ENCODE results near the gene COL24A1. TPM values are rescaled to one million over a fixed set of nuclear protein-coding genes. Genes with fewer than 3 reads are reported as not detected.

COL24A1 gene
- total RNA-seq, 1 experiment from 2014 or later, result 1.1 TPM

DNA sequence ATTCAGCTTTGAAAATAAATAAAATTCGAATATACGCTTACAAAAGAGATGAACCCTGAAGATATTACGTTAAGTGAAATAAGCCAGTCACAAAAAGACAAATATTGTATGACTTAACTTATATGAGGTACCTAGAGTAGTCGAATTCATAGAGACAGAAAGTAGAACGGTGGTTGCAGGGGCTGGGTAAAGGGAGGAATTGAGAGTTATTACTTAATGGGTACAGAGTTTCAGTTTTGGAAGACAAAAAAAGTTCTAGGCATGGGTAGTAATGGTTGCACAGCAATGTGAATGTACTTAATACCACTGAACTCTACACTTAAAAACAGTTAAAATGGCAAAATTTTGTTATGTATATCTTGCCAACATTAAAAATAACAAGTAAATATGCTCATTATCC lies 399.7 kb downstream of the COL24A1 start (continued):
- TF ChIP-seq, protein P1, sequence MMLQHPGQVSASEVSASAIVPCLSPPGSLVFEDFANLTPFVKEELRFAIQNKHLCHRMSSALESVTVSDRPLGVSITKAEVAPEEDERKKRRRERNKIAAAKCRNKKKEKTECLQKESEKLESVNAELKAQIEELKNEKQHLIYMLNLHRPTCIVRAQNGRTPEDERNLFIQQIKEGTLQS (CRISPR knock-in tag; conservative IDR thresholded peaks at IDR 0.05), result no peak

DNA sequence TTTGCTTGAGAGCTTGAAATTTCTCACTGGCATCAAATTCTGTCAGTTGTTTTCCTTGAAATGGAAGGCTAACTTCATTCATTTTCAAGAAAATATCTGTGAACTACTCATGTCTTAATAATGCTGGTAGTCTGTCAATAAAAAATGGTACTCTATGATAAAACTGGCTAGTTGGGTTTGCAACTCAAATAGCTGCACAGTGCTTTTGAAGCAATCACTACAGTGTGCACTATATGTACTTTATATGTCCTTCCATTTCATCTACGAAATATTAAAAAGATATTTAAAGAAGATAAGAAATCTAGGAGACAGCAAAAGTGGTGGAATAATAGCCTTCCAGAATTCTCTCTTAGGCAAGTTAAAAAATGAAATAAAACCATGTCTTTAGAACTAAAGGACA lies 408.5 kb downstream of the COL24A1 start:
- CTCF ChIA-PET, result no interaction called here
- TF ChIP-seq NR2C2 (CRISPR knock-in tag; IDR thresholded peaks at IDR 0.05), result no peak
- TF ChIP-seq, protein P2, sequence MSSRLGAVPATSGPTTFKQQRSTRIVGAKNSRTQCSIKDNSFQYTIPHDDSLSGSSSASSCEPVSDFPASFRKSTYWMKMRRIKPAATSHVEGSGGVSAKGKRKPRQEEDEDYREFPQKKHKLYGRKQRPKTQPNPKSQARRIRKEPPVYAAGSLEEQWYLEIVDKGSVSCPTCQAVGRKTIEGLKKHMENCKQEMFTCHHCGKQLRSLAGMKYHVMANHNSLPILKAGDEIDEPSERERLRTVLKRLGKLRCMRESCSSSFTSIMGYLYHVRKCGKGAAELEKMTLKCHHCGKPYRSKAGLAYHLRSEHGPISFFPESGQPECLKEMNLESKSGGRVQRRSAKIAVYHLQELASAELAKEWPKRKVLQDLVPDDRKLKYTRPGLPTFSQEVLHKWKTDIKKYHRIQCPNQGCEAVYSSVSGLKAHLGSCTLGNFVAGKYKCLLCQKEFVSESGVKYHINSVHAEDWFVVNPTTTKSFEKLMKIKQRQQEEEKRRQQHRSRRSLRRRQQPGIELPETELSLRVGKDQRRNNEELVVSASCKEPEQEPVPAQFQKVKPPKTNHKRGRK (CRISPR knock-in tag; IDR thresholded peaks at IDR 0.05; ENCODE audit: borderline replicate concordance), result no peak
- no peak for TF ChIP-seq SOX15 (CRISPR knock-in tag; IDR thresholded peaks at IDR 0.05)
- no peak for TF ChIP-seq ELF4 (CRISPR knock-in tag; IDR thresholded peaks at IDR 0.05; ENCODE audit: low read depth)
- TF ChIP-seq RORB (CRISPR knock-in tag; IDR thresholded peaks at IDR 0.05), result no peak
- TF ChIP-seq, protein P3, sequence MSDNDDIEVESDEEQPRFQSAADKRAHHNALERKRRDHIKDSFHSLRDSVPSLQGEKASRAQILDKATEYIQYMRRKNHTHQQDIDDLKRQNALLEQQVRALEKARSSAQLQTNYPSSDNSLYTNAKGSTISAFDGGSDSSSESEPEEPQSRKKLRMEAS (CRISPR knock-in tag; IDR thresholded peaks at IDR 0.05), result no peak
- TF ChIP-seq ZNF416 (CRISPR knock-in tag; IDR thresholded peaks at IDR 0.05), result no peak
- TF ChIP-seq ZNF121 (CRISPR knock-in tag; IDR thresholded peaks at IDR 0.05), result no peak
- no peak for TF ChIP-seq HMGA2 (CRISPR knock-in tag; IDR thresholded peaks at IDR 0.05)
- no peak for TF ChIP-seq ZNF396 (CRISPR knock-in tag; IDR thresholded peaks at IDR 0.05; ENCODE audit: borderline replicate concordance)
- no peak for TF ChIP-seq MXD4 (CRISPR knock-in tag; IDR thresholded peaks at IDR 0.05; ENCODE audit: borderline replicate concordance)
- no peak for TF ChIP-seq NR3C1 (CRISPR knock-in tag; conservative IDR thresholded peaks at IDR 0.05; ENCODE audit: low read depth)
- TF ChIP-seq, protein P4, sequence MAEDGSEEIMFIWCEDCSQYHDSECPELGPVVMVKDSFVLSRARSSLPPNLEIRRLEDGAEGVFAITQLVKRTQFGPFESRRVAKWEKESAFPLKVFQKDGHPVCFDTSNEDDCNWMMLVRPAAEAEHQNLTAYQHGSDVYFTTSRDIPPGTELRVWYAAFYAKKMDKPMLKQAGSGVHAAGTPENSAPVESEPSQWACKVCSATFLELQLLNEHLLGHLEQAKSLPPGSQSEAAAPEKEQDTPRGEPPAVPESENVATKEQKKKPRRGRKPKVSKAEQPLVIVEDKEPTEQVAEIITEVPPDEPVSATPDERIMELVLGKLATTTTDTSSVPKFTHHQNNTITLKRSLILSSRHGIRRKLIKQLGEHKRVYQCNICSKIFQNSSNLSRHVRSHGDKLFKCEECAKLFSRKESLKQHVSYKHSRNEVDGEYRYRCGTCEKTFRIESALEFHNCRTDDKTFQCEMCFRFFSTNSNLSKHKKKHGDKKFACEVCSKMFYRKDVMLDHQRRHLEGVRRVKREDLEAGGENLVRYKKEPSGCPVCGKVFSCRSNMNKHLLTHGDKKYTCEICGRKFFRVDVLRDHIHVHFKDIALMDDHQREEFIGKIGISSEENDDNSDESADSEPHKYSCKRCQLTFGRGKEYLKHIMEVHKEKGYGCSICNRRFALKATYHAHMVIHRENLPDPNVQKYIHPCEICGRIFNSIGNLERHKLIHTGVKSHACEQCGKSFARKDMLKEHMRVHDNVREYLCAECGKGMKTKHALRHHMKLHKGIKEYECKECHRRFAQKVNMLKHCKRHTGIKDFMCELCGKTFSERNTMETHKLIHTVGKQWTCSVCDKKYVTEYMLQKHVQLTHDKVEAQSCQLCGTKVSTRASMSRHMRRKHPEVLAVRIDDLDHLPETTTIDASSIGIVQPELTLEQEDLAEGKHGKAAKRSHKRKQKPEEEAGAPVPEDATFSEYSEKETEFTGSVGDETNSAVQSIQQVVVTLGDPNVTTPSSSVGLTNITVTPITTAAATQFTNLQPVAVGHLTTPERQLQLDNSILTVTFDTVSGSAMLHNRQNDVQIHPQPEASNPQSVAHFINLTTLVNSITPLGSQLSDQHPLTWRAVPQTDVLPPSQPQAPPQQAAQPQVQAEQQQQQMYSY (CRISPR knock-in tag; IDR thresholded peaks at IDR 0.05), result no peak
- TF ChIP-seq, protein P5, sequence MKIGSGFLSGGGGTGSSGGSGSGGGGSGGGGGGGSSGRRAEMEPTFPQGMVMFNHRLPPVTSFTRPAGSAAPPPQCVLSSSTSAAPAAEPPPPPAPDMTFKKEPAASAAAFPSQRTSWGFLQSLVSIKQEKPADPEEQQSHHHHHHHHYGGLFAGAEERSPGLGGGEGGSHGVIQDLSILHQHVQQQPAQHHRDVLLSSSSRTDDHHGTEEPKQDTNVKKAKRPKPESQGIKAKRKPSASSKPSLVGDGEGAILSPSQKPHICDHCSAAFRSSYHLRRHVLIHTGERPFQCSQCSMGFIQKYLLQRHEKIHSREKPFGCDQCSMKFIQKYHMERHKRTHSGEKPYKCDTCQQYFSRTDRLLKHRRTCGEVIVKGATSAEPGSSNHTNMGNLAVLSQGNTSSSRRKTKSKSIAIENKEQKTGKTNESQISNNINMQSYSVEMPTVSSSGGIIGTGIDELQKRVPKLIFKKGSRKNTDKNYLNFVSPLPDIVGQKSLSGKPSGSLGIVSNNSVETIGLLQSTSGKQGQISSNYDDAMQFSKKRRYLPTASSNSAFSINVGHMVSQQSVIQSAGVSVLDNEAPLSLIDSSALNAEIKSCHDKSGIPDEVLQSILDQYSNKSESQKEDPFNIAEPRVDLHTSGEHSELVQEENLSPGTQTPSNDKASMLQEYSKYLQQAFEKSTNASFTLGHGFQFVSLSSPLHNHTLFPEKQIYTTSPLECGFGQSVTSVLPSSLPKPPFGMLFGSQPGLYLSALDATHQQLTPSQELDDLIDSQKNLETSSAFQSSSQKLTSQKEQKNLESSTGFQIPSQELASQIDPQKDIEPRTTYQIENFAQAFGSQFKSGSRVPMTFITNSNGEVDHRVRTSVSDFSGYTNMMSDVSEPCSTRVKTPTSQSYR (CRISPR knock-in tag; IDR thresholded peaks at IDR 0.05), result no peak
- no peaks in the 10 kb centered on the region for H3K9me3 Mint-ChIP-seq
- H3K4me1 Mint-ChIP-seq, result no peaks in the 10 kb centered on the region
- no peak for DNase-seq (ENCODE audit: low spot score)
- POLR2A ChIA-PET, result no interaction called here
- H3K27me3 Mint-ChIP-seq (ENCODE audit: low read depth), result no peaks in the 10 kb centered on the region
- no peak overlapping the region for H3K4me3 Mint-ChIP-seq
- H3K27ac Mint-ChIP-seq, result no peak overlapping the region
- ATAC-seq, result no peak
- H3K36me3 Mint-ChIP-seq, result no peaks in the 10 kb centered on the region

DNA sequence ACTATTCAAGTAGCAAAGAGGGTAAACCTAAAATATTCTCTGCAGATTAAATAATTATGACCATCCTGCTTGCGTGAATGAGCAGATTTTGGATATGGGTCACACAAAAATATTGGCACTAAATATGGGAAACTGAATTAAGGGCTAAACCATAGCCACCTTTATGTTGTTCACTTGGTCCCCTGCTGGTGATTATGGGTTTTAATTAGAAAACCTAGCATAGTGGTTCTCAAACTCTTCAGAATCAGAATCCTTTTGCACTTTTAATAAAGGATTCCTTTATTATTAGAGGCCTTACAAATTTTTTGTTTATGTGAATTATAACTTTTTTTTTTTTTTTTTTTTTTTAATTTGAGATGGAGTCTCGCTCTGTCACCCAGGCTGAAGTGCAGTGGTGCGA lies 409.8 kb downstream of the COL24A1 start:
- ChIA-PET POLR2A (no interaction called here), CTCF (no interaction called here)
- ATAC-seq, result no peak
- Mint-ChIP-seq H3K4me3 (no peak overlapping the region), H3K27ac (no peak overlapping the region), H3K27me3 (ENCODE audit: low read depth) (no peaks in the 10 kb centered on the region), H3K36me3 (no peaks in the 10 kb centered on the region), H3K4me1 (no peaks in the 10 kb centered on the region), H3K9me3 (no peaks in the 10 kb centered on the region)
- no peak for DNase-seq (ENCODE audit: low spot score)
- TF ChIP-seq ZNF396 (CRISPR knock-in tag; IDR thresholded peaks at IDR 0.05; ENCODE audit: borderline replicate concordance), result no peak
- TF ChIP-seq, protein P6, sequence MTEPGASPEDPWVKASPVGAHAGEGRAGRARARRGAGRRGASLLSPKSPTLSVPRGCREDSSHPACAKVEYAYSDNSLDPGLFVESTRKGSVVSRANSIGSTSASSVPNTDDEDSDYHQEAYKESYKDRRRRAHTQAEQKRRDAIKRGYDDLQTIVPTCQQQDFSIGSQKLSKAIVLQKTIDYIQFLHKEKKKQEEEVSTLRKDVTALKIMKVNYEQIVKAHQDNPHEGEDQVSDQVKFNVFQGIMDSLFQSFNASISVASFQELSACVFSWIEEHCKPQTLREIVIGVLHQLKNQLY (CRISPR knock-in tag; IDR thresholded peaks at IDR 0.05), result no peak
- TF ChIP-seq TEAD1 (CRISPR knock-in tag; IDR thresholded peaks at IDR 0.05), result no peak
- TF ChIP-seq FOXP1 (CRISPR knock-in tag; IDR thresholded peaks at IDR 0.05; ENCODE audit: borderline replicate concordance), result no peak
- no peak for TF ChIP-seq ZNF121 (CRISPR knock-in tag; IDR thresholded peaks at IDR 0.05)
- TF ChIP-seq FOXJ3 (CRISPR knock-in tag; IDR thresholded peaks at IDR 0.05; ENCODE audit: borderline replicate concordance), result no peak
- TF ChIP-seq, protein P7, sequence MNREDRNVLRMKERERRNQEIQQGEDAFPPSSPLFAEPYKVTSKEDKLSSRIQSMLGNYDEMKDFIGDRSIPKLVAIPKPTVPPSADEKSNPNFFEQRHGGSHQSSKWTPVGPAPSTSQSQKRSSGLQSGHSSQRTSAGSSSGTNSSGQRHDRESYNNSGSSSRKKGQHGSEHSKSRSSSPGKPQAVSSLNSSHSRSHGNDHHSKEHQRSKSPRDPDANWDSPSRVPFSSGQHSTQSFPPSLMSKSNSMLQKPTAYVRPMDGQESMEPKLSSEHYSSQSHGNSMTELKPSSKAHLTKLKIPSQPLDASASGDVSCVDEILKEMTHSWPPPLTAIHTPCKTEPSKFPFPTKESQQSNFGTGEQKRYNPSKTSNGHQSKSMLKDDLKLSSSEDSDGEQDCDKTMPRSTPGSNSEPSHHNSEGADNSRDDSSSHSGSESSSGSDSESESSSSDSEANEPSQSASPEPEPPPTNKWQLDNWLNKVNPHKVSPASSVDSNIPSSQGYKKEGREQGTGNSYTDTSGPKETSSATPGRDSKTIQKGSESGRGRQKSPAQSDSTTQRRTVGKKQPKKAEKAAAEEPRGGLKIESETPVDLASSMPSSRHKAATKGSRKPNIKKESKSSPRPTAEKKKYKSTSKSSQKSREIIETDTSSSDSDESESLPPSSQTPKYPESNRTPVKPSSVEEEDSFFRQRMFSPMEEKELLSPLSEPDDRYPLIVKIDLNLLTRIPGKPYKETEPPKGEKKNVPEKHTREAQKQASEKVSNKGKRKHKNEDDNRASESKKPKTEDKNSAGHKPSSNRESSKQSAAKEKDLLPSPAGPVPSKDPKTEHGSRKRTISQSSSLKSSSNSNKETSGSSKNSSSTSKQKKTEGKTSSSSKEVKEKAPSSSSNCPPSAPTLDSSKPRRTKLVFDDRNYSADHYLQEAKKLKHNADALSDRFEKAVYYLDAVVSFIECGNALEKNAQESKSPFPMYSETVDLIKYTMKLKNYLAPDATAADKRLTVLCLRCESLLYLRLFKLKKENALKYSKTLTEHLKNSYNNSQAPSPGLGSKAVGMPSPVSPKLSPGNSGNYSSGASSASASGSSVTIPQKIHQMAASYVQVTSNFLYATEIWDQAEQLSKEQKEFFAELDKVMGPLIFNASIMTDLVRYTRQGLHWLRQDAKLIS (CRISPR knock-in tag; IDR thresholded peaks at IDR 0.05; ENCODE audit: borderline replicate concordance), result no peak
